ENCODE measurements around the gene PPP1CB.

- TF ChIP-seq CTCF (IDR thresholded peaks at IDR 0.05; ENCODE audit: low read depth, low read length, missing input control) (no peak), MAX (IDR thresholded peaks at IDR 0.05) (no peak), SP1 (IDR thresholded peaks at IDR 0.05) (no peak), JUND (IDR thresholded peaks at IDR 0.05) (no peak), EGR1 (IDR thresholded peaks at IDR 0.05; ENCODE audit: low read depth in 2 of 2) (no peak), YY1 (IDR thresholded peaks at IDR 0.05) (no peak)
Observed at GRCh38 chr2:28779001-28779400, 27.4 kb downstream of the PPP1CB start.
